Activated T-helper 17 cell treated with anti-CD3 and anti-CD28 coated beads, Interleukin-2, amount 50 U/mL, for 72 hours (primary cell): Measurements from ENCODE around the gene DUSP21. TPM values are rescaled to one million over a fixed set of nuclear protein-coding genes. Genes with fewer than 3 reads are reported as not detected.
"Not testable (repeated sequence)": the region's sequence is repeated elsewhere in the genome, so short reads cannot be mapped to it uniquely, and the experiment has no call there.

Experiments
- ATAC-seq: fragments of 150-1000 bp; cut with Tn5 transposase; replicated peaks from 2 replicates; pipeline ENCODE4 v1.10.0; 2021; ENCODE audit warnings: mild to moderate bottlenecking, moderate library complexity
- H3K27ac Mint-ChIP-seq: one replicate; pipeline ENCODE4 v1.8.0; 2022; ENCODE audit warnings: mixed read lengths
- H3K27me3 Mint-ChIP-seq: one replicate; pipeline ENCODE4 v1.8.0; 2022; ENCODE audit warnings: mixed read lengths
- H3K36me3 Mint-ChIP-seq: one replicate; pipeline ENCODE4 v1.8.0; 2022; ENCODE audit warnings: low read depth, mild to moderate bottlenecking, mixed read lengths
- H3K4me1 Mint-ChIP-seq: one replicate; pipeline ENCODE4 v1.8.0; 2022; ENCODE audit warnings: mixed read lengths
- H3K4me3 Mint-ChIP-seq: one replicate; pipeline ENCODE4 v1.8.0; 2022; ENCODE audit warnings: mild to moderate bottlenecking, mixed read lengths
- H3K9me3 Mint-ChIP-seq: one replicate; pipeline ENCODE4 v1.8.0; 2022; ENCODE audit warnings: mixed read lengths
- total RNA-seq, 2 donors: library from RNA; stranded (reverse); gene quantifications; one replicate each; pipeline ENCODE4 v1.2.3, GENCODE V29; 2022

Gene DUSP21
- total RNA-seq, 2 donors from 2014 or later: not detected

- peak overlapping the region; percentile 92 for H3K4me3 Mint-ChIP-seq
- ATAC-seq: peak; percentile 30
- no peaks in the 10 kb centered on the region for H3K4me1 Mint-ChIP-seq
- H3K9me3 Mint-ChIP-seq: no peaks in the 10 kb centered on the region
- peak overlapping the region; percentile 79 for H3K27ac Mint-ChIP-seq
- H3K27me3 Mint-ChIP-seq: no peaks in the 10 kb centered on the region
- peaks cover 28% of the 10 kb centered on the region for H3K36me3 Mint-ChIP-seq
Observed at GRCh38 chrX:44871931-44872820, 28.4 kb downstream of the DUSP21 start.

DNA sequence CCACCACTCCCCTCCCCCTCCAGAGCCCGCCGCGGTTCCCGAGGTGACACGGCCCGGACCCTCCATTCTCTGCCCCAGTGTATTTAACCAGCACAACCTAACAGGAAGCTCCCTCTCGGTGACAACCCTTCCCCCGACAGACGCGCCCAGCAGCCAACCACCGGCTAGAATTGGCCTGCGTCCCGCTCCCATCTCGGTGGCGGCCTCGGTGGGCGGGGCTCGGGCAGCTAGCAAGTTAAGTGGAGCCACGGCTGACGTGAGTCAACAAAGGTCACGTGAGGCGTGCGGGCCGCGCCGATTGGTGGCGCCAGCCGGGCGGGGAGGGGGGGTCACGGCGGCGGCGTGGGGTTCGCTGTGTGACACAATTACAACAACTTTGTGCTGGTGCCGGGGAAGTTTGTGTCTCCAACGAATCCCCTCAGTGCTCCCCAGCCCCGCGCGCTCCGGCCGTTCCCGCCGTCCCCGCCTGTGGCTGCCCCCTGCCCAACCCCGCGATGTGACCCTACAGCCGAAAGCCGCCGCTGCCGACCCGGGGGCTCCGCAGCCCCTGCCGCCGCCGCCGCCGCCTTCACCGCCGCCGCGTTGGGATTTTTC, 29.1 kb downstream of the DUSP21 start, which contains the start of gene KDM6A:
TSS of gene KDM6A (plus strand) at position 368 of the 594 bp plus-strand sequence. CDS start 364 bp downstream, outside the sequence.
- ATAC-seq: peak; percentile 93
- no peaks in the 10 kb centered on the region for H3K9me3 Mint-ChIP-seq
- H3K4me3 Mint-ChIP-seq: peak within 1 kb of the TSS; percentile 92
- peaks cover 28% of the 10 kb centered on the region for H3K36me3 Mint-ChIP-seq
- H3K27ac Mint-ChIP-seq: peak within 1 kb of the TSS; percentile 94
- H3K4me1 Mint-ChIP-seq: no peaks in the 10 kb centered on the region
- no peaks in the 10 kb centered on the region for H3K27me3 Mint-ChIP-seq

GRCh38 chrX:44873415-44874276, 29.8 kb downstream of the DUSP21 start:
- Mint-ChIP-seq H3K27me3 (no peaks in the 10 kb centered on the region), H3K9me3 (no peaks in the 10 kb centered on the region), H3K36me3 (peaks cover 28% of the 10 kb centered on the region), H3K27ac (peak overlapping the region; percentile 94), H3K4me1 (no peaks in the 10 kb centered on the region), H3K4me3 (peak overlapping the region; percentile 92)
- peak; percentile 6 for ATAC-seq

GRCh38 chrX:44874420-44875184, 30.8 kb downstream of the DUSP21 start:
- H3K27ac Mint-ChIP-seq: peak overlapping the region; percentile 94
- H3K4me3 Mint-ChIP-seq: peak overlapping the region; percentile 92
- no peaks in the 10 kb centered on the region for H3K27me3 Mint-ChIP-seq
- no peaks in the 10 kb centered on the region for H3K4me1 Mint-ChIP-seq
- H3K9me3 Mint-ChIP-seq: no peaks in the 10 kb centered on the region
- peak; percentile 34 for ATAC-seq
- peaks cover 28% of the 10 kb centered on the region for H3K36me3 Mint-ChIP-seq

DNA sequence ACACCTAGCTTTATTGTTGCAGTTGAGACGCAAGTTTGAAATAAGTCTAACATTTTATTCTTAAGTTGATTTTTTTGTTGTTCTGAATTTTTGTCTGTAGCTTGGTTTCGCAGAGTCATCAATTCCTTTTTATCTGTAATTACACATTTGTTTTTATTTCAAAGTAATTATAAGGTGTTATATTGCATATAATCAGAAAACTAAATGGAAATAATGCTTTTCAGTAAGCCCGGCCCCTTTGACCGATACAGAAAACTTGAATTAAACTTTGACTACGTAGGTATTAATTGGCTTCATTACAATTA, 31.3 kb downstream of the DUSP21 start:
- Mint-ChIP-seq H3K27ac (peak overlapping the region; percentile 94), H3K36me3 (peaks cover 28% of the 10 kb centered on the region), H3K9me3 (no peaks in the 10 kb centered on the region), H3K4me3 (peak overlapping the region; percentile 92), H3K27me3 (no peaks in the 10 kb centered on the region), H3K4me1 (no peaks in the 10 kb centered on the region)
- ATAC-seq: no peak

DNA sequence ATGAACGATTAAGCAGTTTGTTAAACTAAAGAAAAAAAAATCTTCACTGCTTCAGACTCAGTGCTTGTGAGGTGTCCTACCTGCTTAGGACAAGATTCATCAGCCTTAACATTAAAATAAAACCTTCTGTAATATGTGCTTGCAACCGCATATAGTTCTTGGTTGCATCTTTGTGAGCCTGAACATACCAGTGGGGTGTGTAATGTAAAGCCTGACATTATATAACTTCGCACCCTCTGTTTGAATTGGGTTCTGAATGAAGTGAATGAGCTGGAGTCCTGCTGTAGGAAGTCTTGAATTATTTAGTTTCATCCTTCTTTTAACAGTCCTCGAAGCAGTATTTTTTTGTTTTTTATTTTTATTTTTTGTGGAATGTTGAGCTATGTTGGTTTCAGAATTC, 32.3 kb downstream of the DUSP21 start:
- H3K27ac Mint-ChIP-seq: no peak overlapping the region
- no peak for ATAC-seq
- H3K4me3 Mint-ChIP-seq: peak overlapping the region; percentile 92
- no peaks in the 10 kb centered on the region for H3K4me1 Mint-ChIP-seq
- no peaks in the 10 kb centered on the region for H3K27me3 Mint-ChIP-seq
- peaks cover 28% of the 10 kb centered on the region for H3K36me3 Mint-ChIP-seq
- H3K9me3 Mint-ChIP-seq: no peaks in the 10 kb centered on the region

- H3K4me1 Mint-ChIP-seq: no peaks in the 10 kb centered on the region
- peak overlapping the region; percentile 92 for H3K4me3 Mint-ChIP-seq
- ATAC-seq: no peak
- no peaks in the 10 kb centered on the region for H3K9me3 Mint-ChIP-seq
- peaks cover 28% of the 10 kb centered on the region for H3K36me3 Mint-ChIP-seq
- no peak overlapping the region for H3K27ac Mint-ChIP-seq
- no peaks in the 10 kb centered on the region for H3K27me3 Mint-ChIP-seq
Observed at GRCh38 chrX:44876767-44877166, 32.9 kb downstream of the DUSP21 start.

GRCh38 chrX:44878780-44879179, 35.0 kb downstream of the DUSP21 start:
- no peaks in the 10 kb centered on the region for H3K9me3 Mint-ChIP-seq
- H3K4me3 Mint-ChIP-seq: no peak overlapping the region
- no peak for ATAC-seq
- H3K27ac Mint-ChIP-seq: no peak overlapping the region
- H3K36me3 Mint-ChIP-seq: peaks cover 28% of the 10 kb centered on the region
- H3K27me3 Mint-ChIP-seq: no peaks in the 10 kb centered on the region
- no peaks in the 10 kb centered on the region for H3K4me1 Mint-ChIP-seq

DNA sequence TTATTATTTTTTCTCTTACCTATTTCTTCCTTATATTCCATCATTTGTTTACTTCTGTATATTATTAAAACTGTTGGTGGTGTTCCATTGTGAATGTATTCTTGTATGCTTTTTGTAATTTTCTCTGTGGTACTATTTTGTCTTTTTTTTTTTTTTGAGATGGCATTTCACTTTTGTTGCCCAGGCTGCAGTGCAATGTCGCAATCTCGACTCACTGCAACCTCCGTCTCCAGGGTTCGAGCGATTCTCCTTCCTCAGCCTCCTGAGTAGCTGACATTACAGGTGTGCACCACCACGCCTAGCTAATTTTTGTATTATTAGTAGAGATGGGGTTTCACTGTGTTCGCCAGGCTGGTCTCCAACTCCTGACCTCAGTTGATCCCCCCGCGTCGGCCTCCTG, 37.7 kb downstream of the DUSP21 start:
- H3K4me1 Mint-ChIP-seq: no peaks in the 10 kb centered on the region

GRCh38 chrX:44882635-44883034, 38.8 kb downstream of the DUSP21 start:
- no peak overlapping the region for H3K4me3 Mint-ChIP-seq
- H3K36me3 Mint-ChIP-seq: no peaks in the 10 kb centered on the region
- no peak overlapping the region for H3K27ac Mint-ChIP-seq
- H3K27me3 Mint-ChIP-seq: no peaks in the 10 kb centered on the region
- H3K9me3 Mint-ChIP-seq: no peaks in the 10 kb centered on the region
- ATAC-seq: no peak
- no peaks in the 10 kb centered on the region for H3K4me1 Mint-ChIP-seq

More for the DNA sequence above, 37.7 kb downstream of the DUSP21 start:
- Mint-ChIP-seq H3K27me3 (no peaks in the 10 kb centered on the region), H3K4me3 (no peak overlapping the region), H3K9me3 (no peaks in the 10 kb centered on the region), H3K27ac (no peak overlapping the region), H3K36me3 (peaks cover 5% of the 10 kb centered on the region)
- no peak for ATAC-seq

DNA sequence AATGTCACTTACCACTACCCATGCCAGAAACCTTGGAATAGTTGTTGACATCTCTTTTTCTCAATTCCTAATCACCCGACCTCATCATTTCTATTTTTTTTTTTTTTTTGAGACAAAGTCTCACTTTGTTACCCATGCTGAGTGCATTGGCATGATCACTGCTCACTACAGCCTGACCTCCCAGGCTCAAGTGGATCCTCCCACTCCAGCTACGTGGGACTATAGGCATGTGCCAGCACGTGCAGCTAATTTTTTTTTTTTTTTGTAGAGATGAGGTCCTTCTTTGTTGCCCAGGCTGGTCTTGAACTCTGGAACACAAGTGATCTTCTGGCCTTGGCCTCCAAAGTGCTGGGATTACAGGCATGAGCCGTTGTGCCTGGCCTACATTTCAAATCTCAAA, 41.1 kb downstream of the DUSP21 start:
- H3K4me3 Mint-ChIP-seq: no peak overlapping the region
- H3K4me1 Mint-ChIP-seq: peaks cover 2% of the 10 kb centered on the region
- H3K9me3 Mint-ChIP-seq: no peaks in the 10 kb centered on the region
- ATAC-seq: no peak
- no peak overlapping the region for H3K27ac Mint-ChIP-seq
- H3K36me3 Mint-ChIP-seq: no peaks in the 10 kb centered on the region
- no peaks in the 10 kb centered on the region for H3K27me3 Mint-ChIP-seq

DNA sequence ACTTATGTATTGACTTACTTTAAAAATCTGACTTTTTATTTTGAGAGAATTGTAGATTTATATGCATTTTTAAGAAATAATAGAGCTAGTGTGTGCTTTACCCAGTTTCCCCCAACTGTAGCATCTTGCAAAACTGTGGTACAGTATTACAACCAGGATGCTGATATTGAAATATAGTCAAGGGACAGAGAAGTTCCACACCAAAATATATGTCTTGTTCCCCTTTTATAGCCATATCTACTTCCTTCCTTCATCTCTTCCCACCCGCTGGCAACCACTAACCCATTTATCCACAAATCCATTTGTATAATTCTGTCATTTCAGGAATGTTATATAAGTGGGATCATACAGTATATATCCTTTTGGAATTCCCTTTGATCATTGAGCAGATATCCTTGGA, 46.0 kb downstream of the DUSP21 start:
- H3K9me3 Mint-ChIP-seq: no peaks in the 10 kb centered on the region
- no peak for ATAC-seq
- peak overlapping the region; percentile 65 for H3K4me3 Mint-ChIP-seq
- H3K4me1 Mint-ChIP-seq: peaks cover 9% of the 10 kb centered on the region
- peak overlapping the region; percentile 48 for H3K27ac Mint-ChIP-seq
- H3K27me3 Mint-ChIP-seq: no peaks in the 10 kb centered on the region
- H3K36me3 Mint-ChIP-seq: no peaks in the 10 kb centered on the region

GRCh38 chrX:44890247-44890646, 46.4 kb downstream of the DUSP21 start:
- no peaks in the 10 kb centered on the region for H3K27me3 Mint-ChIP-seq
- H3K9me3 Mint-ChIP-seq: no peaks in the 10 kb centered on the region
- H3K27ac Mint-ChIP-seq: peak overlapping the region; percentile 48
- peaks cover 2% of the 10 kb centered on the region for H3K36me3 Mint-ChIP-seq
- peak overlapping the region; percentile 65 for H3K4me3 Mint-ChIP-seq
- ATAC-seq: peak; percentile 42
- peaks cover 9% of the 10 kb centered on the region for H3K4me1 Mint-ChIP-seq

GRCh38 chrX:44890687-44891086, 46.9 kb downstream of the DUSP21 start:
- not testable (repeated sequence) for H3K27me3 Mint-ChIP-seq, H3K4me3 Mint-ChIP-seq, H3K36me3 Mint-ChIP-seq, ATAC-seq, H3K4me1 Mint-ChIP-seq, H3K27ac Mint-ChIP-seq, H3K9me3 Mint-ChIP-seq
